ENCODE results near the gene UNC13A.
A peak's percentile ranks its signal among the peaks of the same experiment; 100 is the strongest.

The UNC13A gene

DNA sequence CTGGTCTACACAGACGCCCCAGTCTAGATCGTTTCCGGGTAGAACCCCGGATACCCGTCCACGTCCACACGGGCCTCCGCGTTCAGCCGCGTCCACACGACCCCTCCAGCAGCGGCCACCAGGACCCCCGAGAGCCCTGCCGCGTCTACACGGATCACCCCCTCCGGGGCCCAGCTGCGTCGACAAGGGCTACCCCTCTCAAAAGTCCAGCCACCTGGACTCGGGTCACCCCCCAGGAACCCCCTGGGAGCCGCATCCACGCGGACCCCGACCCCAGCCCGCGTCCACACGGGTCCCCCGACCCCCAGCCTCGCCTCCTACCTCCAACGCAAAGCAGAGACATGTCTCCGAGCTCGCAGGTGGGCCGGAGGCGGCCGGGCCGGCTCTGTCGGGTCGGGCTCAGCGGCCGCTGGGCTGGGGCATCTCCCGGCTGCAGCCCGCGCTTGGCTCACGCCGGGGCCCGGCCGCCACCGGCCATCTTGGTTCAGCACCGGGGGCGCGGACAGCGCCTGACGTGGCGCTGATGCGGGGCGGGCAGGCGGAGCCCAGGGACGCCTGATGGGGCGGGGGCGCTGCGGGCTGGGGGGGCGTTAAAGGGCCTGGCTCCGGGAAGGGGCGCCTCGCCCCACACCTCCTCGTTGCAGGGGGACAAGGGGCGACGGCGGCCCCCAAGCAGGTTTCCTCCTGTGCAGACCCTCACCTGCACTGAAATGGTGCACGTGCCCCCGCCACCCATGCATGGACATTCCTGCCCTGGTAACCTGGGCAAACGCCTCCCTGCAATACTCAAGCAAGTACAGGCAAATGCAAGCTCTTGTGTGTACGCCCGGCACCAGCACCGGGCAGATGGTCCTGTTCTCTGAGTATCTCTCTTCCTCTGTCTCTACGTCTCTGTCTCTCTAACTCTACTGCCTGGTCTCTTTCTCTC lies at the start of gene UNC13A:
TSS of gene UNC13A (minus strand) at position 498 of the 928 bp plus-strand sequence. CDS start at position 343, 155 bp downstream.
- DNase-seq (ENCODE audit: low spot score) = peak; percentile 64

DNA sequence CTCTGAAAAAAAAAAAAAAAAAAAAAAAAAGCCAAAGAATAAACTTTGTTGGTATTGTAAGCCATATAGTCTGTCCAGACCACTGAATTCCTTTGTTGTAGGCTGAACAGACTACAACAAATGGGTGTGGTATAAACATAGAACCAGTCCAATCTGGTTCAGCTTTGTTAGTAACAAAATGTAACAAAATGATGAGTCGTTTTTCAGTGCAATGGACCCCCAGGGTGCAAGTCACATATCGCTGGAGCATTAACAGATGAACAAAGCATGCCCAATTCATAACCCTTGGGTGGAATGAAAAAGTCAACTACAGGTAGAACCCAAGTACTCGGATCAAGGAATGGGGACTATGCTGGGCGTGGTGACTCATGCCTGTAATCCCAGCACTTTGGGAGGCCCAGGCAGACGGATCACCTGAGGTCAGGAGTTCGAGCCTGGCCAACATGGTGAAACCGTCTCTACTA lies 49.6 kb upstream of the UNC13A start:
- no peak for DNase-seq (ENCODE audit: low spot score)

GRCh38 chr19:17735410-17735809 lies 47.3 kb upstream of the UNC13A start:
- DNase-seq (ENCODE audit: low spot score) = no peak

GRCh38 chr19:17734146-17734545 lies 46.0 kb upstream of the UNC13A start:
- no peak for DNase-seq (ENCODE audit: low spot score)

DNA sequence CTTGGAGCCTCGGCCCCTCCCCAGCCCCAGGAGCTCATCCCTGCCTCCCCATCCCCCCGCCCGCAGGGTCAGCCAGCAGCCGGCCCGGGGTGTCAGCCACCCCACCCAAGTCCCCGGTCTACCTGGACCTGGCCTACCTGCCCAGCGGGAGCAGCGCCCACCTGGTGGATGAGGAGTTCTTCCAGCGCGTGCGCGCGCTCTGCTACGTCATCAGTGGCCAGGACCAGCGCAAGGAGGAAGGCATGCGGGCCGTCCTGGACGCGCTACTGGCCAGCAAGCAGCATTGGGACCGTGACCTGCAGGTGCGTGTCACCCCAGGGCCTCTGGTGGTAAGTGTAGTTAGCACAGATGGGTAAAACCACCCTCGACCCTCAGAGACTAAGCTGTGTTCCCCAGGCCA lies 45.0 kb upstream of the UNC13A start:
- no peak for DNase-seq (ENCODE audit: low spot score)

- no peak for DNase-seq (ENCODE audit: low spot score)
These were observed 39.7 kb upstream of the UNC13A start for GRCh38 chr19:17727843-17728242.

- DNase-seq (ENCODE audit: low spot score) = no peak
These were observed 39.0 kb upstream of the UNC13A start for GRCh38 chr19:17726964-17727773.

DNA sequence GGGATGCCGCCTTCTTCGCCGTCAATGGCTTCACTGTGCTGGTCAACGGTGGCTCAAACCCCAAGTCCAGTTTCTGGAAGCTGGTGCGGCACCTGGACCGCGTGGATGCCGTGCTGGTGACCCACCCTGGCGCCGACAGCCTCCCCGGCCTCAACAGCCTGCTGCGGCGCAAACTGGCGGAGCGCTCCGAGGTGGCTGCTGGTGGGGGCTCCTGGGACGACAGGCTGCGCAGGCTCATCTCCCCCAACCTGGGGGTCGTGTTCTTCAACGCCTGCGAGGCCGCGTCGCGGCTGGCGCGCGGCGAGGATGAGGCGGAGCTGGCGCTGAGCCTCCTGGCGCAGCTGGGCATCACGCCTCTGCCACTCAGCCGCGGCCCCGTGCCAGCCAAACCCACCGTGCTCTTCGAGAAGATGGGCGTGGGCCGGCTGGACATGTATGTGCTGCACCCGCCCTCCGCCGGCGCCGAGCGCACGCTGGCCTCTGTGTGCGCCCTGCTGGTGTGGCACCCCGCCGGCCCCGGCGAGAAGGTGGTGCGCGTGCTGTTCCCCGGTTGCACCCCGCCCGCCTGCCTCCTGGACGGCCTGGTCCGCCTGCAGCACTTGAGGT lies 38.1 kb upstream of the UNC13A start:
- no peak for DNase-seq (ENCODE audit: low spot score)

DNA sequence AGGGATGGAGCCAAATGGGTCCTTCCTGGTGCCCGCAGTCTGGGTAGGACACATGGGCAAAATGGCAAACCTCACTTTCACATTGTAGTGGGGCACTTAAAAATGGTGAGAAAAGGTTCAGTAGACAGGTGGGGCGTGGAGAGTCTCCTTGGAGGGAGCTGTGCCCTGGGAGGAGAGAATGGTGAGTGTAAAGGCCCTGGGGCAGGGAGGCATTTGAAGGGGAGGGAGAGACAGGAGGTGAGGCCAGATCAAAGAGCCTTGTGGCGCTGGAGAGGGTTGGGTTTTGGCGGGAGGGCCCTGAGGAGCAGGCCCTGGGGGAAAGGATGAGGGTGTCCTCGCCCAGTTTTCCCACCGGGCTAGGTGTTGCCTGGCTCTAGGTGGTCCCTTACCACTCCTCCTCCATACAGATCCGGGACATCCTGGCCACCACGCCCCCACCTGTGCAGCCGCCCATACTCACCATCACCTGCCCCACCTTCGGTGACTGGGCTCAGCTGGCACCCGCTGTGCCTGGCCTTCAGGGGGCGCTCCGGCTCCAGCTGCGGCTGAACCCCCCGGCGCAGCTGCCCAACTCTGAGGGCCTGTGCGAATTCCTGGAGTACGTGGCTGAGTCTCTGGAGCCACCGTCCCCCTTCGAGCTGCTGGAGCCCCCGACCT lies 37.4 kb upstream of the UNC13A start:
- no peak for DNase-seq (ENCODE audit: low spot score)

GRCh38 chr19:17724655-17725054 lies 36.5 kb upstream of the UNC13A start:
- DNase-seq (ENCODE audit: low spot score) = no peak

GRCh38 chr19:17722655-17723240 lies 34.6 kb upstream of the UNC13A start:
- no peak for DNase-seq (ENCODE audit: low spot score)

GRCh38 chr19:17721821-17722220 lies 33.7 kb upstream of the UNC13A start:
- peak; percentile 69 for DNase-seq (ENCODE audit: low spot score)

GRCh38 chr19:17721111-17721628 lies 33.0 kb upstream of the UNC13A start:
- DNase-seq (ENCODE audit: low spot score) = no peak

GRCh38 chr19:17720440-17720839 lies 32.3 kb upstream of the UNC13A start:
- DNase-seq (ENCODE audit: low spot score) = no peak

- DNase-seq (ENCODE audit: low spot score) = no peak
These were observed 31.7 kb upstream of the UNC13A start for GRCh38 chr19:17719730-17720400.

DNA sequence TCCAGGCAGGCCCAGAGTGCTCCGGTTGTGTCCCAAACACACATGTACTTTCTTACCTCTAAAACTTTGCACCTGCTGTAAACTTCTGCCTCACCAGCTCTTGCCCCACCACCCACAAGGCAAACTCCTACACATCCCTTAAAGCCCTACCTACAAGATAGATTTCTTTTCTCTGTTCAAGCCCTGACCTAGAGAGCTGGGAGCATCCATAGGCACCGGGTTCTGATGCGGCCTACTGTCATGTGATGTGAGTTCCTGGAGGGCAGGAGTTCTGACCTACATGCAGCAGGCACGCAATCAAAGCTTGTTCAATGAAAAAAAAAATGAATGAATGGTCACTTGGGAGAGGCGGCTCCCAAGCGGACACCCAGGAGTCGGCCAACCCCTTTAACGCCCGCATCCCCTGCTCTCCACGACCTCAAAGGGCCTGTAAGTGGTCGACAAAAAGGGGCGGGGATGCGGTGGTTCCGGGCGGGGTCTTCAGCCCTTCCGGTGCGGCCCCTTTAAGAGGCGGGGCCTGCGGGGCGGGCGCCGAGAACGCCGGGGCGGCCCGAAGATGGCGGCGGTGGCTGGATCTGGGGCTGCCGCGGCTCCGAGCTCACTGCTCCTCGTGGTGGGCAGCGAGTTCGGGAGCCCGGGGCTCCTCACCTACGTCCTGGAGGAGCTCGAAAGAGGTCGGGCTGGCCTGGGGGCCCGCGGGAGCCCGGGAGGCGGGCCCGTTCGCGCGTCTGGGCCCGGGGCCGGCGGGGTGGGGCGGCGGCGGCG lies 31.0 kb upstream of the UNC13A start, which contains the start of gene MAP1S:
TSS of gene MAP1S (plus strand) at position 534 of the 765 bp plus-strand sequence. CDS start at position 557, 23 bp downstream.
- DNase-seq (ENCODE audit: low spot score) = peak; percentile 78

DNA sequence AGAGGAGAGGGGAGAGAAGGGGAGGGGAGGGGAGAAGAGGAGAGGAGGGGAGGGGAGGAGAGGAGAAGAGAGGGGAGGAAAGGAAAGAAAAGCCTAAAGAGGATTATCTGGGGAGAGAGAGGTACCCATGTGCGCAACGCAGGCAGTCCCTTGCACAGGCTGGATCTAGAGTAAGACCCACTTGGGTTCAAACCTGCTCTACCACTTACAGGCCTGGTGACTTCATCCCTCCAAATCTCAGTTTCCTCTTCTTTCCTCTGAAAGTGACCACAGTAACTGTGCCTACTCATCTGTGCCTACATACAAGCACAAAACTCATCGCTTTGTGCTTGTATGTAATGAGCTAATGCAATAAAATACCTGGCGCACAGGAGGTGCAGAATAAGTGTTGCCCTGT lies 30.4 kb upstream of the UNC13A start:
- no peak for DNase-seq (ENCODE audit: low spot score)

DNA sequence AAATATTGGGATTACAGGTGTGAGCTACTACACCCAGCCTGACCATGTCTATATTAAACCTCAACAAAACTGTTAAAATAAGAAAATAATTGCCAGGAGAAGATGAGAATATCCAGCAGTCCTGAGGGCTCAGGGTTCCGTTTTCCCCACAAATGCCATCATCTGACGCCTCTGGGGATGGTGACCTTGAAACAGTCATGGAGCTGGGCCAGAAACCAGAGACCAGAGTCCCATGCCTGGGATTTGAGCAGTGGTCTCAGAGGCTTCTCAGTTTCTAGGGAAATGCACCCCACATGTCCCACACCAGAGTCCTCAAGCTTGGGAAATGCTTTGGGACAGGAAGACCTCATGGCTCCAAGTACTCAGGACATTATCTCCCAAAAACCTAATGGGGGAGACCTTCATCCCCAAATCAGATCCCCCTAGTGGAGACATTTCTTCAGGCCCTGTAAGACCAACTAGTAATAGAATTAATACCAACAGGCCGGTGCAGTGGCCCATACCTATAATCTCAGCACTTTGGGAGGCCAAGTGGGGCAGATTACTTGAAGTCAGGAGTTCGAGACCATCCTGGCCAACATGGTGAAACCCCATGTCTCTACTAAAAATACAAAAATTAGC lies 28.3 kb upstream of the UNC13A start:
- no peak for DNase-seq (ENCODE audit: low spot score)

GRCh38 chr19:17711851-17712250 lies 23.7 kb upstream of the UNC13A start:
- no peak for DNase-seq (ENCODE audit: low spot score)
